DND-41 (cell line): ENCODE results near the gene GPR83.

Experiments
- CTCF ChIP-seq: IDR thresholded peaks from 2 replicates; pipeline ENCODE4 v1.5.1; 2012; ENCODE audit warnings: borderline replicate concordance, low read length, moderate library complexity, mild to moderate bottlenecking; ENCODE audit not compliant: poor library complexity, severe bottlenecking; ENCODE audit errors: extremely low read depth
- EZH2 ChIP-seq: IDR thresholded peaks from 3 replicates; pipeline ENCODE4 v1.6.1; 2012; ENCODE audit warnings: borderline replicate concordance, low read depth, mild to moderate bottlenecking, moderate library complexity, low read length, inconsistent platforms; ENCODE audit not compliant: severe bottlenecking

- TF ChIP-seq CTCF = no peak
- TF ChIP-seq EZH2 = no peak
Measured at GRCh38 chr11:94450048-94450447, 48.8 kb upstream of the GPR83 start.
